AG08396 (cell line): ENCODE measurements around the gene ADGRL3.
"Not testable (repeated sequence)": the region's sequence is repeated elsewhere in the genome, so short reads cannot be mapped to it uniquely, and the experiment has no call there.

Source experiments
- DNase-seq: peaks from one replicate; pipeline ENCODE4 v3.0.0; 2012; ENCODE audit warnings: low spot score, mixed read lengths

The ADGRL3 gene

GRCh38 chr4:61205066-61205465 lies 4.9 kb downstream of the ADGRL3 start:
- DNase-seq: no peak

- DNase-seq: not testable (repeated sequence)
Observed at GRCh38 chr4:61207156-61207555, 7.0 kb downstream of the ADGRL3 start.

GRCh38 chr4:61210186-61210939 lies 10.2 kb downstream of the ADGRL3 start:
- no peak for DNase-seq

GRCh38 chr4:61211781-61212180 lies 11.7 kb downstream of the ADGRL3 start:
- no peak for DNase-seq

- no peak for DNase-seq
Observed at GRCh38 chr4:61212788-61213187, 12.7 kb downstream of the ADGRL3 start.

GRCh38 chr4:61214680-61215079 lies 14.6 kb downstream of the ADGRL3 start:
- DNase-seq: no peak

GRCh38 chr4:61217222-61217621 lies 17.1 kb downstream of the ADGRL3 start:
- DNase-seq: no peak

- no peak for DNase-seq
Observed at GRCh38 chr4:61220556-61220955, 20.4 kb downstream of the ADGRL3 start.

- DNase-seq: no peak
Observed at GRCh38 chr4:61223385-61223784, 23.3 kb downstream of the ADGRL3 start.

- no peak for DNase-seq
Observed at GRCh38 chr4:61224573-61224972, 24.4 kb downstream of the ADGRL3 start.

GRCh38 chr4:61225656-61226055 lies 25.5 kb downstream of the ADGRL3 start:
- DNase-seq: no peak

- DNase-seq: no peak
Observed at GRCh38 chr4:61231421-61231820, 31.3 kb downstream of the ADGRL3 start.

GRCh38 chr4:61239250-61239649 lies 39.1 kb downstream of the ADGRL3 start:
- no peak for DNase-seq

- DNase-seq: no peak
Observed at GRCh38 chr4:61243962-61244361, 43.8 kb downstream of the ADGRL3 start.

GRCh38 chr4:61245069-61245714 lies 45.1 kb downstream of the ADGRL3 start:
- DNase-seq: no peak

- DNase-seq: no peak
Observed at GRCh38 chr4:61246034-61246433, 45.9 kb downstream of the ADGRL3 start.

- DNase-seq: no peak
Observed at GRCh38 chr4:61248705-61249104, 48.6 kb downstream of the ADGRL3 start.

GRCh38 chr4:61251129-61251528 lies 51.0 kb downstream of the ADGRL3 start:
- no peak for DNase-seq

GRCh38 chr4:61254406-61254805 lies 54.3 kb downstream of the ADGRL3 start:
- no peak for DNase-seq

GRCh38 chr4:61273233-61273632 lies 73.1 kb downstream of the ADGRL3 start:
- no peak for DNase-seq

GRCh38 chr4:61274286-61274685 lies 74.2 kb downstream of the ADGRL3 start:
- no peak for DNase-seq

- DNase-seq: no peak
Observed at GRCh38 chr4:61275241-61275640, 75.1 kb downstream of the ADGRL3 start.

- no peak for DNase-seq
Observed at GRCh38 chr4:61276029-61276428, 75.9 kb downstream of the ADGRL3 start.
